ENCODE results near the gene DENND6A.
"Not testable (repeated sequence)": the region's sequence is repeated elsewhere in the genome, so short reads cannot be mapped to it uniquely, and the experiment has no call there.

The DENND6A gene

DNA sequence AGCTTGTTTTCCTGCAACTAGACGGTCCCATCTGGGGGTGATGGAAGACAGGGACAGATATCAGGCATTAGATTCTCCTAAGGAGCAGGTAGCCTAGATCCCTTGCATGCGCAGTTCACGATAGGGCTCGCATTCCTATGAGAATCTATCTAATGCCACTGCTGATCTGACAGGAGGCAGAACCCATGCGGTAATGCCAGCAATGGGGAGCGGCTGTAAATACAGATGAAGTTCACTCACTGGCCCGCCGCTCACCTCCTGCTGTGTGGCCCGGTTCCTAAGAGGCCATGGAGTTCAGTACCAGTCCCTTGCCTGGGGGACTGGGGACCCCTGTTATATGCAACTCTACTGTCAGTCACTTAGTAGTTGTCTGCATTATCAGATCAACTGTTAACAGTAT, 7.9 kb upstream of the DENND6A start:
- in situ Hi-C loops (cut with MboI; ENCODE audit: low pct_unique_long_range_greater_than_20kb, low sequenced_read_pairs) = no loop called here
- no peak for DNase-seq

DNA sequence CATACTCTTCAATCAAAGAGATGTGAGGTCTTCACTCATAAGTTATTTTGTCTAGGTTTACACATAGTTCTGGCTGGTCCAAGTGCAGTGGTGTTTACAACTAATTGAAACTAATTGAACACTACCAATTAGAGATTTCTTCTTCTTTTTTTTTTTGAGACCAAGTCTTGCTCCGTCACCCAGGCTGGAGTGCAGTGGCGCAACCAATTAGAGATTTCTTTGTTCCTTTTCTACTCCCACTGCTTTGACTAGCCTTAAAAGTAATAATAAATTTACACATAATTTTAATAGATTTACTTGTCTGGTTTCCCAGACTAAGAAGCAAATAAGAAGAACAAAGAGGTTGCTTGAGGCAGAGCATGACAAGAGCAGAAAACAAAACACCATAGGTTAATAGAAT, 6.7 kb upstream of the DENND6A start:
- no peak for DNase-seq

DNA sequence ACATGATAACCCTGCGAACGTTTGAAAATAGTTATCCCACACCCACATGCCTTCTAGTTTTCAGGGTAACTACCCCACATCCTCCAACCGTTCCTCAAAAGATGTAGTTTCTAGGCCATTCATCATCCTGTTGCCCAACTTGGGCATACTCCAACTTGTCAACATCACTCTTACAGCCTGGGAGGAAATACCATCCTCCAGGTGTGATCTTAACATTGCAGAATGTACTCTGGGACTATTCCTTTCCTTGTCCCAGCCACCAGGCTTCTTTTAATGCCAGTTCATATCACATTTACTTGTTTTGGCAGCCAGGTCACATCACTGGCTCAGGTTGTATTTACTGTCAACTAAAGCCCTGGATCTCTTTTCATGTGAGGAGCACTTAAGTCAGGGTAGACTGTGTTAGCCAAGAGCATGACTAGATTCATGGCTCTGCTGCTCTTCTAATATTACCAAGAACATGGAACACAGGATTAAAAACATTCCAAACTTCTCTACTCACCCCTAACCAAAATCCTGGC, 4.0 kb upstream of the DENND6A start:
- no peak for DNase-seq
- in situ Hi-C loops (cut with MboI; ENCODE audit: low pct_unique_long_range_greater_than_20kb, low sequenced_read_pairs) = no loop called here

More for the DNA sequence above, 6.7 kb upstream of the DENND6A start:
- in situ Hi-C loops (cut with MboI; ENCODE audit: low pct_unique_long_range_greater_than_20kb, low sequenced_read_pairs) = no loop called here

DNA sequence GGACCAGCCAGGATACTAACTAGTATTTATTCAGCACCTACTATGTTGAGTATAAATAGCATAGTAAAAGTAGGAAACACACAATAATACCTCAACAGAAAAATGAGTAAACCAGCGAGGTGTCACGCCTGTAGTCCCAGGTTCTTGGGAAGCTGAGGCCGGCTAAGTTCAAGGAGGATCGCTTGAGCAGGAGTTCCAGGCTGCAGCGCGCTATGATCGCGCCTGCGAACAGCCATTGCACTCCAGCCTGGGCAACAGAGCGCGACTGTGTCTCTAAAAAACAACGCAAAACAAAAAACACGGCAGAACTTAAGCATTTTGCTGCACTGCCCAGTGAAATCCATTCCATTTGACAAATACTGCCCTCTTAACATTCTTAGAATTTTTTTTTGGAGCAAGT, 1.3 kb upstream of the DENND6A start:
- in situ Hi-C loops (cut with MboI; ENCODE audit: low pct_unique_long_range_greater_than_20kb, low sequenced_read_pairs) = no loop called here
- no peak for DNase-seq

DNA sequence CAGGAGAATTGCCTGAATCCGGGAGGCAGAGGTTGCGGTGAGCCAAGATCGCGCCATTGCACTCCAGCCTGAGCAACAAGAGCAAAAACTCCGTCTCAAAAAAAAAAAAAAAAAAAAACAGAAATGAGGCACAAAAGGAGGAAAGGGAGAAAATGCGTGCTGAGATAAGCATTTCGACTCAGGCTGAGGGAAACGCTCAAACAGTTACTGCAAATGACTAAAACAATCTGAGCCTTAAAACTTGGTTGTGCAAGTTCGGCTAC, 813 bp downstream of the DENND6A start:
- in situ Hi-C loops (cut with MboI; ENCODE audit: low pct_unique_long_range_greater_than_20kb, low sequenced_read_pairs) = not testable (repeated sequence)

DNA sequence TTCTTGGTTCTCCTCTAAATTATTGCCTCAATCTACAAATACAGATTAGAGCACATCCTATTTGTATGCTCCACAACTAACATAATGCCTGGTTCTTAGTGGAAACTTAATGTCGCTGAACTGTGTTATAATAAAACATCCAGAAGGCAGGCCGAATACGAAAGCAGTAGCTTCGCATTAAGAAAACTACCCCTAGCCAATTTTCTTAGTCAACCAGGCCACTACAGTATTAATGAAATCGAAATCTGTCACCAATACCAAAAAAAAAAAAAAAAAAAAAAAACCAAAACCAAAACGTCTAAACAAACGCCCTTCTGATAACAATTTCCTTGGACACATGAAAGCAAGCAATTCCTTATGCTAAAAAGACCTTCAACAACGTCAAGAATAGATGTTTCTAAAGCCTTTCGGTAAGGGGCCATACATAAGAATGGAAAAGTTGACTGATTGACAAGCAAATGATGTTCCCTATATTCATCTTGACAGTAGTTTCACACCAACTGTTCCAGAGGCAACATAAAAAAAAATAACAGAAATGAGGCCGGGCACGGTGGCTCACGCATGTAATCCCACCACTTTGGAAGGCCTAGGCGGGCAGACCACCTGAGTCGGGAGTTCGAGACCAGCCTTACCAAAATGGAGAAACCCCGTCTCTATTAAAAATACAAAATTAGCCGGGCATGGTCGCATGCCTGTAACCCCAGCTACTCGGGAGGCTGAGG, 1.3 kb downstream of the DENND6A start:
- in situ Hi-C loops (cut with MboI; ENCODE audit: low pct_unique_long_range_greater_than_20kb, low sequenced_read_pairs) = no loop called here
- DNase-seq = peak; percentile 19

More for the DNA sequence above, 813 bp downstream of the DENND6A start:
- not testable (repeated sequence) for DNase-seq

DNA sequence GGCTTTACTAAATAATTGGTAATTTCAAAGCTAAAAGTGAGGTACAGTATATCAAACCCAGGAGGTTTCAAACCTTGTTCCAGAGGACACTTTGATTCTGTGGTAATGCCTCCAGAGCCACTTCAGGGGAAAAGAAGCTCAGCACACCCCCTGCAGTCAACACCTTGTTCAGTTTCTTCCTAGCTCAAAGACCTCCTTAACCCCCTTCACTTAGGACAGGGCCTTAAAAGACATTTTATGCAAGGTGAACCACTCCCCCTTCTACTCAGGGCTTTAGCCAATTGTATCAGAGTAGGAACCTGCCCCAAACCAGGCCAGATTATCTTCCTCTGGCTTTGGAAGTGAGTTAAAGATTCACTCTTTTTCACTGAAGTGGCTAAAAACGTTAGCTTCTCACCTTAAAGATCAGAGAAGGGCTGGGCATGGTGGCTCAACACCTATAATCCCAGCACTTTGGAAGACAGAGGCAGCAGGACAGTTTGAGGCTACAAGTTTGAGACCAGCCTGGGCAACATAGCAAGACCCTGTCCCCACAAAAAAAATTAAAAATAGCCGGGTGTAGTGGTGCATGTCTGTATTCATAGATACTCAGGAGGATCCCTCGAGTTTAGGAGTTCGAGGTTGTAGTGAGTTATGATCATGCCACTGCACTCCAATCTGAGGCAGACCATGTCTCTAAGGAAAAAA, 3.4 kb downstream of the DENND6A start:
- peak; percentile 18 for DNase-seq
- in situ Hi-C loops (cut with MboI; ENCODE audit: low pct_unique_long_range_greater_than_20kb, low sequenced_read_pairs) = no loop called here

DNA sequence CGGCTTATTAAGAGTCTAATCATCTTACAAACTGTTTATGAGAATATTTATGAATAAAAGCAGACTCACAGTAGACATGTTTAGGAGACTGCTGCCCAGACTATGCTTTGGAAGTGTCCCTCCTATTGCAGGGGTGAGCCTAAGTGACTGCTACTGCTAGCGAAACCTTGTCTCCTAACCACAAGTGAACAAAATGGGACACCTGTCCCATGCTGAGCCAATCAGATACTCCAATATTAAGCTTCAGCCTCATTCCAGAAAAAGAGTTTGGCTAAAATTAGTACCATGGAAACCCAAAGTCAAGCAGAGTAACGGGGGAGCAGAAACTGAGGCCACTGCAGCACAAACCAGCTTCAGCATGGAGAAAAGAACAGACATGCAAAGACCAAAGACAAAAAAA, 4.6 kb downstream of the DENND6A start:
- DNase-seq = no peak
- in situ Hi-C loops (cut with MboI; ENCODE audit: low pct_unique_long_range_greater_than_20kb, low sequenced_read_pairs) = no loop called here

DNA sequence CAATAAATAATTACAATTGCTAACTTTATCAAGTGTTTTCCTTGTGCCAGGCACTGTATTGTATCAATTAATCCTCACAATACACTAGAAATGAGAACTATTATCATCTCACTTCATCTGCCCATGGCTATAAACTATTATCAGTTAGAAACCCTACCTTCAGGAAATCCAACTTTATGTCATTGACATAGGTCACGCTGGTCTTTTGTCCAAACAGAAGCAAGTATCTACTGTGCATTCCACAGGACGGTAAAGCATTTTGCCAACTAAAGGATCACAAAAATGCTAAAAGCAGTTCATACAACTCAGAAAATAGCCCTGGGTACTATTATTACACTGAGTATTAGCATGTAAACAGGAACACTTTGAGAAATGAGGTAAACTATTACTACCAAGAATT, 9.6 kb downstream of the DENND6A start:
- in situ Hi-C loops (cut with MboI; ENCODE audit: low pct_unique_long_range_greater_than_20kb, low sequenced_read_pairs) = no loop called here
- no peak for DNase-seq

DNA sequence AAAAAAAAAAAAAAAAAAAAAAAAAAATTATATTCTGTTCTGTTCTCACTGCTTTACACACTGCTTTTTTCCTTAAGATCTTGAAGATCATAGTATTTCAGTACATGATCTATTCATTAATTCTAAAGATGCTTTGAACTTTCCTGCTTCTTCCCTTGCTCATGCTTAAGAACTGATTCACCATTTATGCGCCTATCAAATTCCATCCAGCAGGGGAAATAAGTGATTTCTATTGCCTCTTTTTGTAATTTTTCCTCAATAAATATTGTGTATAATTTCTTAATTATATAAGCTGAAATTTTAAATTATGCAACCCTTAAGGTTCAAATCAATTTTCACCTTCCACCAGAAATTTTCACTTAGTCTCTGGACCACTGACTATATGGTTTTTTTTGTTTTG, 10.6 kb downstream of the DENND6A start:
- DNase-seq = no peak
- in situ Hi-C loops (cut with MboI; ENCODE audit: low pct_unique_long_range_greater_than_20kb, low sequenced_read_pairs) = no loop called here

DNA sequence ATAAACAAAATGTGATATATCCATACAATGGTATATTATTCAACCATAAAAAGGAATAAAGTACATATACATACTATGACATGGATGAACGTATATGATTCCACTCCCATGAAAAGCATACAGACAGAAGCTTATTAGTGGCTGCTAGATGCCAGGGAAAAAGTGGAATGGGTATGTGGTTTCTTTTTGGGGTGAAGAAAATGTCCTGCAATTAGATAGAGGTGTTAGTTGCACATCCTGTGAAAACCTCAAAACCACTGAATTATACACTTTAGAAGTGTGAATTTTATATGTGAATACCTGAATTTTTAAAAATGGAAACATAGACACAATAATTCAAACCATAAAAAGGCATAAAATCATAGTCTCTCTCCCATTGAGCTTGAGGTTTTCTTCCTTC, 11.2 kb downstream of the DENND6A start:
- no peak for DNase-seq
- in situ Hi-C loops (cut with MboI; ENCODE audit: low pct_unique_long_range_greater_than_20kb, low sequenced_read_pairs) = no loop called here

DNA sequence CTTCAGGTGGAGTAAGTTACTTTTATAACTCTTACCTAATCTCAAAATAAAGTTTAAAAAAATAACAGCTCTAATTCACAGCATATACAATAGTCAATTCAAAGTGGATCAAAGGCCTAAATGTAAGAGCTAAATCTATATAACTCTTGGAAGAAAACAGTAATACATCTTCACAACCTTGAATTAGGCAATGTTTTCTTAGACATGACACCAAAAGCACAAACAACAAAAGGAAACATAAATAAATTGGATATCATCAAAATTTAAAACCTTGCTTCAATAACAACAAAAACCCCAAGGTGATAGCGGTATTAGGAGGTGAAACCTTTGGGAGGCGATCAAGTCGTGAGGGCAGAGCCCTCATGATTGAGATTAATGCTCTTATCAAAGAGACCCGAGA, 12.8 kb downstream of the DENND6A start:
- in situ Hi-C loops (cut with MboI; ENCODE audit: low pct_unique_long_range_greater_than_20kb, low sequenced_read_pairs) = no loop called here
- no peak for DNase-seq

DNA sequence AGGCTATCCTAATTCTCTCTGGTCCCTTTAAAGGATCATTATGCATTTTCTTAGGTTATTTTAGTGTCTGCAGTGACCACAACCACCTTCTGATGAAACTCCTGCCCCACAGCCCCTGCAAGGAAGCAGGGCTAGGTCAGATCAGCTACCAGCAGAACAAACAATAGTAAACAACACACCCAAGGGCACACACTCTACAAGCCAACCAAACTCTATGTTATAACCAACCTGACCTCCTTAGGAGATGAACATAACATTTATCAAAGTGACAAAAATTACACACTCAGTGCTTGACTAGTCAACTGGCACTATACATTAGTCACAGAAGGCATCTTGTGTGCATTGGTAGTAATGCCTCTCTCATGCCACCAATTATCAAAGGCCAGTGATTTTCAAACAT, 17.3 kb downstream of the DENND6A start:
- no peak for DNase-seq
- in situ Hi-C loops (cut with MboI; ENCODE audit: low pct_unique_long_range_greater_than_20kb, low sequenced_read_pairs) = no loop called here

DNA sequence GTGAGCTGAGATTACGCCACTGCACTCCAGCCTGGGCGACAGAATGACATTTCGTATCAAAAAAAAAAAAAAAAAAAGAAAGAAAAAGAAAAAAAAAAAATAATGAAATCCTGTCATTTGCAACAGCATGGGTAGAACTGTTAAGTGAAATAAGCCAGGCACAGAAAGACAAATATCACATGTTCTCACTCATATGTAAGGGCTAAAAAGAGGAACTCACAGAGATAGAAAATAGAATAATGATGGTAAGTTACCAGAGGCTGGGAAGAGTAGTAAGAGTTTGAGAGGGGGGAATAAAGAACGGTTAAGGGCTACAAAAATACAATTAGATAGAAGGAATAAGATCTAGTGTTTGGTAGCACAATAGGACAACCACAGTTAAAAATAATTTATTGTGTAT, 19.7 kb downstream of the DENND6A start:
- in situ Hi-C loops (cut with MboI; ENCODE audit: low pct_unique_long_range_greater_than_20kb, low sequenced_read_pairs) = no loop called here
- DNase-seq = peak; percentile 51

DNA sequence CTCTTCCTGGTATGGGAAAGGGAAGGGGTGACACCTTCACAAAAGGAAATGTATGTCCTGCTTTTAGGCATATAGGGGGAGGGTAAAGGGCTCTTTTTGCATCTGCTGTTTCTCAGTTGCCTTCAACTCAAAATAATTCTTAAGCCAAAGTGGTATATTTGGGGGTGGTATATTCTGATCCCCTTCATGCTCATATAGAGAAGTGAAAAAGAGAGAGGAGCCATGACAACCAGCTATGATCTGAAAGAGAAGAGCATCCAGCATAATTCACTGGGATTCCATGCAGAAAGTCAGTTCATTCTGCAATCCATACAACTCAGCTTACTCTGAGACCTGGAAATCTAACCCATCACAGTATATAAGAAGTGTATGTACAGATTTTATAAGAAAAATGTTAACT, 22.3 kb downstream of the DENND6A start:
- in situ Hi-C loops (cut with MboI; ENCODE audit: low pct_unique_long_range_greater_than_20kb, low sequenced_read_pairs) = no loop called here
- DNase-seq = no peak

DNA sequence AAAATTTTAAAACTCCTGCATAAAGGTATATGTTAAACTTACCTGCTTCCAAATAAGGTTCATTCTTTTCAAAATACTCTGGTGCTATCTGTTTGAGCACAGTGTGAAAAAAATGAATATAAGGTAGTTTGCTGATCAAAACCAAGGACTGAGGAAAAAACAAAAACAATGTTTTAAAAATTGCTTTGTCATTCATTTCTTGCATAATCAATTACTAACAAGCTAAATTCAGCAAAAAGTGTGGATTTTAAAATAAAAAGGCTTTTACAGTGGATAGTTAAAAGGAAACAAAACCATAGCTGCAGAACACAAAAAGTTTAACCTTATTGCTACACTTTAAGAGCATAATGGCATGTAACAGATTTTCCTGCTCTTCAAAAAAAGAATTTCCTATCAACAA, 31.5 kb downstream of the DENND6A start:
- DNase-seq = no peak
- in situ Hi-C loops (cut with MboI; ENCODE audit: low pct_unique_long_range_greater_than_20kb, low sequenced_read_pairs) = no loop called here

DNA sequence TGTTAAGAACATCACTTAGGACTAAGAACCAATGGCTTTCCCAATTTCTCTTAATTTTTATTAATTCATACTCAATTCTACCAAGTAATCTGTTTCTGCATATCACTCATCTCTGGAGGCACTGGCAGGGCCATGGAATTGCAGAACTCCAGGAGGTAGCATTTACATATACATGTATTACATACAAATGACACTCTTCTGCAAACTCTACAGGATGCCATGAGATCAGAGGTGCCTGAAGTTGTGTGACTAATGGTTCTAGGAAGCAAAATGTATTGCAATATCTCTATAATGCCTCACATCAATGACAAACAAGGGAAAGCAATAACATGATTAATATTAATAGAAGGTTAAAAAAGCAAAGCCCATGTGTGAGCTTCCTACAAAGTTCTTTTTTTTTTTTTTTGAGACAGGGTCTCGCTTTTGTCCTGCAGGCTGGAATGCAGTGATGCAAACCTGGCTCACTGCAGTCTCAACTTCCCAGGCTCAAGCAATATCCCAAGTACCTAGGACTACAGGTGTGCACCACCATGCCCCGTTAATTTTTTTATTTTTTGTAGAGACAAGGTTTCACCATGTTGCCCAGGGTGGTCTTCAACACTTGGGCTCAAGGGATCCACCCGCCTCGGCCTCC, 33.0 kb downstream of the DENND6A start:
- in situ Hi-C loops (cut with MboI; ENCODE audit: low pct_unique_long_range_greater_than_20kb, low sequenced_read_pairs) = no loop called here
- no peak for DNase-seq

DNA sequence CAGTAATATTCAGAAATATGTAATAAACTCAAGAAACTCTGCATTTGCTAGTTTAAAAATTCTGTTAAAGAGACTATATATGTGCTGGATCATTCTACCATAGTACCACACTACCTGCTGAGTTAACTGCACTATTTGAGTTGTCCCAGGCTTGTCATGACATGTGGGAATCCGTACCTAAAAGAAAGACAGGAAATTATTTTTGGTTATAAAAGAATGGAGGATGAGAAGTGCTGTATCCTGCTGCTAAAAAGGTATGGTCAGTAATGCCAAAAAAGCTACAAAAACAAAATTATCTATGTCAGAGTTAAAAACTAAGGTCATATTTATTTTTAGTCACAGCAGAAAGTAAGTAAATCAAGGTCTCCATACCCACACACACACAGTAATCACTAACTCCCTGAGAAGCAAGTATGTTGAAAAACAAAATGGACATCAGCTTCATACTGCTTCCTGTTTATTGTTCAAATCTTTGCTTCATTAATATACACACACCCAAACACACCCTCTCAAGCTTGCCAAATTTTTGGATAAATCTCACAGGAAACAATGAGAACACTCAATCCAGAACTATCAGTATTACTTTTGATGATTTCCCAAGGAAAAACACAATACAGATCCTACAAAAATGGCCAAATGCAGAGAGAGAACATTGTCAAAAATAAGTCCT, 33.7 kb downstream of the DENND6A start:
- in situ Hi-C loops (cut with MboI; ENCODE audit: low pct_unique_long_range_greater_than_20kb, low sequenced_read_pairs) = no loop called here
- no peak for DNase-seq

DNA sequence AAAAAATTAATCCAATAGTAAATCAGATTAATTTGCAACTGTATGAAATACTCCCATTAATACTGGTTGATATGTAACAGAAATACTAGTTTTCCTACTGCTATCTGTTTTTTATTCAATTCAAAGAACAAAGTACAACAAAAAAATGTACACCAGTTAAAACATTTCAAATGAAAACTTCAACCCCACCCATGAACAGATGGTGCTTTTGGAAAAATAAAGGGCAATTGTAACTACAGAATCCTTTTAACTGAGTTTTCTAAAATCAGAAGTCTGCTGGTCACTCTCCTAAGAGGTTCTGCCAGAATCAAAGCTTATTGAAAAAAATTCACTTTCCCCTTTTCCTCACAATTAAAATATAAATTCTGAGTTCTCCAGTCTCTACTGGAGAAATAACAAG, 34.3 kb downstream of the DENND6A start:
- in situ Hi-C loops (cut with MboI; ENCODE audit: low pct_unique_long_range_greater_than_20kb, low sequenced_read_pairs) = no loop called here
- DNase-seq = no peak

DNA sequence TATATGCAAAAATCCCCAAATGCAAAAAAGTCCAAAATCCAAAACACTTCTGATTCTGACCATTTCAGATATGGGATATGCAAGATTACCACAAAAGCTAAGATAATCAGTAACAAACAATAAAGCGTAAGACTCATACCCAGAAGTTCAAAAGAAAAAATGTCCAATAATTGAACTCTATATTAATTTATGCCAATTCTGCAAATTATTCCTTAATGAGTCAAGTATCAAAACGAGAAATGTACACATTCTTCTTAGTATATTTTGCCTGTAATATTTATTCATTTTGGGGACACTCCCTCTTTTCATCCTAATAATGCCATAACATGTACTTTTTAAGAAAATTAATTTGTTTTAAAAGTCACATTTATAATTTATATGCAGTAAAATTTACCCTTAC, 37.1 kb downstream of the DENND6A start:
- in situ Hi-C loops (cut with MboI; ENCODE audit: low pct_unique_long_range_greater_than_20kb, low sequenced_read_pairs) = no loop called here
- no peak for DNase-seq
